ENCODE results near the gene APAF1.
"Not testable (repeated sequence)": the region's sequence is repeated elsewhere in the genome, so short reads cannot be mapped to it uniquely, and the experiment has no call there.

Gene APAF1, protein sequence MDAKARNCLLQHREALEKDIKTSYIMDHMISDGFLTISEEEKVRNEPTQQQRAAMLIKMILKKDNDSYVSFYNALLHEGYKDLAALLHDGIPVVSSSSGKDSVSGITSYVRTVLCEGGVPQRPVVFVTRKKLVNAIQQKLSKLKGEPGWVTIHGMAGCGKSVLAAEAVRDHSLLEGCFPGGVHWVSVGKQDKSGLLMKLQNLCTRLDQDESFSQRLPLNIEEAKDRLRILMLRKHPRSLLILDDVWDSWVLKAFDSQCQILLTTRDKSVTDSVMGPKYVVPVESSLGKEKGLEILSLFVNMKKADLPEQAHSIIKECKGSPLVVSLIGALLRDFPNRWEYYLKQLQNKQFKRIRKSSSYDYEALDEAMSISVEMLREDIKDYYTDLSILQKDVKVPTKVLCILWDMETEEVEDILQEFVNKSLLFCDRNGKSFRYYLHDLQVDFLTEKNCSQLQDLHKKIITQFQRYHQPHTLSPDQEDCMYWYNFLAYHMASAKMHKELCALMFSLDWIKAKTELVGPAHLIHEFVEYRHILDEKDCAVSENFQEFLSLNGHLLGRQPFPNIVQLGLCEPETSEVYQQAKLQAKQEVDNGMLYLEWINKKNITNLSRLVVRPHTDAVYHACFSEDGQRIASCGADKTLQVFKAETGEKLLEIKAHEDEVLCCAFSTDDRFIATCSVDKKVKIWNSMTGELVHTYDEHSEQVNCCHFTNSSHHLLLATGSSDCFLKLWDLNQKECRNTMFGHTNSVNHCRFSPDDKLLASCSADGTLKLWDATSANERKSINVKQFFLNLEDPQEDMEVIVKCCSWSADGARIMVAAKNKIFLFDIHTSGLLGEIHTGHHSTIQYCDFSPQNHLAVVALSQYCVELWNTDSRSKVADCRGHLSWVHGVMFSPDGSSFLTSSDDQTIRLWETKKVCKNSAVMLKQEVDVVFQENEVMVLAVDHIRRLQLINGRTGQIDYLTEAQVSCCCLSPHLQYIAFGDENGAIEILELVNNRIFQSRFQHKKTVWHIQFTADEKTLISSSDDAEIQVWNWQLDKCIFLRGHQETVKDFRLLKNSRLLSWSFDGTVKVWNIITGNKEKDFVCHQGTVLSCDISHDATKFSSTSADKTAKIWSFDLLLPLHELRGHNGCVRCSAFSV (N-terminal part only)

DNA sequence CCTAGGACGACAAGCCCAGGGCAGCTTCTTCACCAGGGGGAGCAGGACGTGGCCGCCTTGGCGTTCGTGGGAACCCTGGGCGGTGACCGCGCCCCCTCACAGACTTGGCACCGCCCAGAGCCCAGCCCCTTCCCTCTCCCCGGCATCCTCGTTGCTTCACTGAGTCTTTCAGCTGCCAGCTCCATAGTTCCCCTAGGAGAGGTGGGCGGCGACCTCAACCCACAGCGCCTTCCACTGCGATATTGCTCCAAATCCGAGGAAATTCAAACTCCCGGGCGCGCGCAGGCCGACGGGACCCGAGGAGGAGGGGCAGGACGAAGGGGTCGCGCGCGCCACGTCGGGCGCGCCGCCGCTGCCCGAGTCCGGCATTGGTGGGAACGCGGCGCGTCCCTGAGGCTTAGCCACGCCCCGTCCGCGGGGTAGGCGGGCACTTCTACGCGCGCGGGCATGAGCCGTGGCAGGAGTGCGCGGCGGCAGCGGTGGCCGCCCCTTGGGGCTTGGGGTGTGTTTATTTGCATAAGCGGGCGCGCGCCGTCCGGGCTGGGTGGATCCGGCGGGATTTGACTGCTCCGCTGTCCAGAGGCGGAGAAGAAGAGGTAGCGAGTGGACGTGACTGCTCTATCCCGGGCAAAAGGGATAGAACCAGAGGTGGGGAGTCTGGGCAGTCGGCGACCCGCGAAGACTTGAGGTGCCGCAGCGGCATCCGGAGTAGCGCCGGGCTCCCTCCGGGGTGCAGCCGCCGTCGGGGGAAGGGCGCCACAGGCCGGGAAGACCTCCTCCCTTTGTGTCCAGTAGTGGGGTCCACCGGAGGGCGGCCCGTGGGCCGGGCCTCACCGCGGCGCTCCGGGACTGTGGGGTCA lies at the start of gene APAF1, which contains the start of gene IKBIP:
Gene APAF1, plus strand, starts transcription at position 579 of the 860 bp plus-strand sequence. CDS start 3,070 bp downstream, outside the sequence.
Gene IKBIP, minus strand, starts transcription at position 77 of the 860 bp plus-strand sequence. CDS start 87 bp downstream, outside the sequence.
- DNase-seq (ENCODE audit: low spot score): peak; percentile 98

DNA sequence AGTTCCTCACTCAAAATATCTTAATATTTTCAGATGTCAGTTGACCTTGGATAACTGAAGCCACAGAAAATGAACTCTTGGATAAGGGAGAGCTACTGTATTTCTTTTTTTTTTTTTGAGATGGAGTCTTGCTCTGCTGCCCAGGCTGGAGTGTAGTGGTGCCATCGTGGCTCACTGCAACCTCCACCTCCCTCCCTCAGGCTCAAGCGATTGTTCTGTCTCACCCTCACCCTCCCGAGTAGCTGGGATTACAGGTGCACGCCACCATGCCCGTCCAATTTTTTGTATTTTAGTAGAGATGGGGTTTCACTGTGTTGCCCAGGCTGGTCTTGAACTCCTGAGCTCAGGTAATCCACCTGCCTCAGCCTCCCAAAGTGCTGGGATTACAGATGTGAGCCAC lies 47.8 kb upstream of the APAF1 start:
- DNase-seq (ENCODE audit: low spot score): not testable (repeated sequence)

DNA sequence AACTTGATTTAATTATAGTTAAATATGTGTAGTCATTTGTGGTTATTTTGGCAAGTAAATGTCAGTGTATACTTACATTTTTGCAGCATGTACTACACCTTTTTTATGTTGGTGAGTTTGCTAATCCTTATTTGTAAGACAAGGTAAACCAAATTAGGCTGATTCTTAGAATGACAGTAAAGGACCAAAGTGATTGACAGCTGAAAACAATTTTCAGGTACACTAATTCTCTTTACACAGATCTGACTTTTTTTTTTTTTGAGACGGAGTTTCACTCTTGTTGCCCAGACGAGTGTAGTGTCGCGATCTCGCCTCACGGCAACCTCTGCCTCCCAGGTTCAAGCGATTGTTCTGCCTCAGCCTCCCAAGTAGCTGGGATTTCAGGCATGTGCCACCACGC lies 43.2 kb upstream of the APAF1 start:
- DNase-seq (ENCODE audit: low spot score): no peak

DNA sequence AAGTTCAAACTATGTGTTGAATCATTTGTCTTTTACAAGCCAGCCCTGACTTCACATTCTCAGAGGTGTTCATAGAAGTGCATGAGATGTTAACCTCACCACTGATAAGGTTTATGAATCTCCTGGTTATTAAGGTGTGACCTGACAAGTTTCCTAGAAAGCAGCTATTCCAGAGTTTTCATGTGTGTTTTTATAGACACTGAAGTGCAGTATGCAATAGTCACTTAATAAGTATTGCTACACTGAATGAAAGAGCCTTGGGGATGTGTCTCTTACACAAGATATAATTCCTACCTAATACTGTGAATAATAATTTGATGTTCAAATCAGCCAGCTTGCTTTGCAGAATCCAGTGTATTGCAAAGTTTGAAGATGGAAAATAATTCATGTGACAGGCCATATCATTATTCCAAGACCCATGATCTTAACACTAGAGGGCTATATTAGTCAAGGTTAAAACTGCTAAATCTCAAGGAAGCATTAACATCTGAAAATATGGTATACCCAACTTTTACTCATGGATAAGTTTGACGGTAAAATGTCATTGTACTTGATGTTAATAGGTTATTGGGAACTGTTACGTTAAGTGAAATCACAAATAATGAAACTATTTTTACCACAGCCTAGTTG lies 38.6 kb upstream of the APAF1 start:
- DNase-seq (ENCODE audit: low spot score): no peak

DNA sequence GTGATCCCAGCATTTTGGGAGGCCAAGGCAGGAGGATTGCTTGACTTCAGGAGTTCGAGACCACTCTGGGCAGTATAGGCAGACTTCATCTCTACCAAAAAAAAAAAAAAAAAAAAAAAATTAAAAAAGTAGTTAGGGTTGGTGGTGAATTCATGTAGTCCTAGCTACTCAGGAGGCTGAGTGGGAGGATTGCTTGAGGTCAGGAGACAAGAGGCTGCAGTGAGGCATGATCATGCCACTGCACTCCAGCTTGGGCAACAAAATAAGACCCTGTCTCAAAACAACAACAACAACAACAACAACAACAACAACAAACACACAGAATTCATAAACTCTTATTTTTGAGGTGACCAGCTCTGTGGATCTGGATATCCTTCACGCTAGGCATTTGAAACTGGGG lies 34.5 kb upstream of the APAF1 start:
- DNase-seq (ENCODE audit: low spot score): no peak

DNA sequence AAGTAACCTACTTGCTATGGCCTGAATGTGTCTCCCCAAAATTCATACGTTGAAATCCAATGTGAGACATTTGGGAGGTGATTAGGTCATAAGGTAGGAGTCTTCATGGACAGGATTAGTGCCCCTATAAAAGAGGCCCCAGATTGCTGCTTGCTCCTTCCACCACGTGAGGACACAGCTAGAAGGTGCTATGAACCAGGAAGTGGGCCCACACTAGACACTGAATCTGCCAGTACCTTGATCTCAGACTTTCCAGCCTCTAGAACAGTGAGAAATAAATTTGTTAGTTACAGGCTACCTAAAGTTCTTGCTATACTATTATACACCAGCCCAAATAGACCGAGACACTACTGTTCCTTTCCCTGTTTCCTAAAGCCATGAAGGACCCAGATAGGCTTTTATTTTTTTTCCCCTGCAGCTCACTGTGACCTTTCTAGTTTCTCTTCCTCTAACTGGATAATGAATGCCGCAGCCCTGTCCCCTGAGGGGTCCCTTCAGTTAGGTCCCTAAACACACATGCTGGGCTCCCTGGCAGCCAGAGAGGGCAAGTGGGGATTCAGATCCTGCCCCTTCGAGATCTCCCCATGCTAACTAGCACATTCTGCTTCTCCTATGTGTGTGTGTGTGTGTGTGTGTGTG lies 32.3 kb upstream of the APAF1 start:
- DNase-seq (ENCODE audit: low spot score): no peak

DNA sequence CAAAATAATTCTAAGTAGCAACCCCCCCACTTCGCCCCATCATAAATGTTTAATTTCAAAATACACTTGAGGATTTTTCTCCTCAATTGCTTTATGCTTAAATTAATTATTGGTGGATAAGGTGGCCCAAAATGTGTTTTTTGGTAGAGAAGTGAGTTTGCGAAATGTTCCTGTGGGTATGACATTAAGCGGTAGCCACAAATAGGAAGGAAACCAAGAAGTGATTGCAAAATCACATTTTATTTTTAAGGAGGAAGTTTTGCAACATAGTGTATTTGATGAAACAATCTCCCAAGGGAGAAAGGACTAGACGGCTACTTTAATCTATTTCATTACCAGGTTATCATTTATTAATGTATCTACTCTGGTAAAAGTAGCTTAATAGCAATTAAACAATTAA lies 26.1 kb upstream of the APAF1 start:
- no peak for DNase-seq (ENCODE audit: low spot score)

DNA sequence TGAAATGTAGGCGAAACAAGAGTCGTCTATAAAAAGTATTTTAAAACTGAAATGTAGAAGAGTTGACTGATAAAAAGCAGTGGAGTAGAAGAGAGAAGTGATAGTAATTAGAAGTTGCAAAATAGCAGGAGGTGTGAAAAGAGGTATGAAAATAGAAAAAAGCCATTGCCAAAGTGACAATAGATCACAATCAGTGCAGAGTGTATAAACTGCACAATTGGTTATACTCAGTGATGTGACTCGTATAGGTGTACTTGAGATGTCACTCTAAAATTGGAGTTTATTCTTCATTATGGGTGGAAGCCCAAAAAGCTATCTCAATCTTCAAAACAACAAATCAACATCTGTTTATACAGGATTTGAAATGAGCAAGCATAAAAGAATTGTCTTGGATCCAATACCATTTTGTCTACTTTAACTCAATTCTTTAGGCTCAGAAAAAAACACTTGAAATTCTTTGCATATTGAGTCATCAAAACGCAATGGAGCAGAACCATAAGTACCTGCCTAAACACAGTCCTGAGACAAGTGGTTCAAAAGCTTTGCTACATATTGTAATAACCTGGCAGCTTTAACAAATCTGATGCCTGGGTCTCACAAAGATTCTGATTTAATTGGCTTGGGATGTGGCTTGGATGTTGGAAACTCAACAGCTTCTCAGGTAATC lies 9.3 kb upstream of the APAF1 start:
- peak; percentile 87 for DNase-seq (ENCODE audit: low spot score)

DNA sequence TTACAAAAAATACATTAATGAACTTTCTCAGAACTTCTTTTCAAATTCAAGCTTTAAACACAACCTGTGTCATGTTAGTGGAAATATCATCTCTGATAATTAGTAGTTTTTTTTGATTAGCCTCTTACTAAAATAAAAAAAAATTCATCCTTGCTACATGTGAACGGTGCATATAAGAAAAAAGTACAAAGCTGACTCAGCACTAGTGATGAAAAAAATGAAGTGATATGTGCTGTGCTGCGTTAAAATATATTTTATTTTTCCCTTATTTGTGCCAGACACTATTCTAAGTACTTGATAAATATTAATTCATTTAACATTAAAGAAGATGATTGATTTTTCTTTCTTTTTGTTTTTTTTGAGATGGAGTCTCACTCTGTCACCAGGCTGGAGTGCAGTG lies 8.0 kb upstream of the APAF1 start:
- DNase-seq (ENCODE audit: low spot score): no peak

DNA sequence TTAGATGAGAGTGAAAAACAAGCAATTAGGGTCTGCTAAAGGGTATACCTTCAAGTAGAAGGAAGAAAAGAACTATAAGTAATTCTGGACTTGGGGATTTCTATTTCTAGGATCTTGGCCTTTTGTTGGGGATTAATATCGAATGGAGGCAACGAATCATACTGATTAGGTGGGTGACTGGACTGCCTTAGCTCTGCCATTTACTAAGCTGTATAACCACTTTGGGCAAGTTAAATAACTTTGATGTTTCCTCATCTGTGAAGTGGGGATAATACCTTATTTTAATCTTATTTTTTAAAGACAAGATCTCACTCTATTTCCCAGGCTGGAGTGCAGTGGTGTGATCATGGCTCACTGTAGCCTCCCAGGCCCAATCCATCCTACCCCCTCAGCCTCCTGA lies 7.1 kb upstream of the APAF1 start:
- no peak for DNase-seq (ENCODE audit: low spot score)

DNA sequence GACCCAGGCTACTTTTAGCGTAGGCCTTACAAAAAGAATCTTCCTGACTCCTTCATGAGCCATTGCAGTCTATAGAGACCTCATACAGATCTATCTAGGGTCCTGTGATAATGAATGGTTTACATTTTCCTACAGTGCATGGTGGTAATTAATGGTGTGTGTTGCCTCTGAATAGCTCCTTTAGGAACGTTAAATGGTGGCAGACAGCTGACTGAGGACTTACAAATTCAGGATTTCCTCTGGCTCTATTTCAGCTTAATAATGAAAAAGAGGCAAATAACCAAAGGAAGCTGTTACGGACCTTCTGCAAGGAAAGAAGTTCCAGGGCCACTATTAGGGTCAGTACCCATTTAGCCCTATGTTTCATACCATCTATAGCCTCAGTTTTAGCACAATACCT lies 5.6 kb upstream of the APAF1 start:
- DNase-seq (ENCODE audit: low spot score): no peak

DNA sequence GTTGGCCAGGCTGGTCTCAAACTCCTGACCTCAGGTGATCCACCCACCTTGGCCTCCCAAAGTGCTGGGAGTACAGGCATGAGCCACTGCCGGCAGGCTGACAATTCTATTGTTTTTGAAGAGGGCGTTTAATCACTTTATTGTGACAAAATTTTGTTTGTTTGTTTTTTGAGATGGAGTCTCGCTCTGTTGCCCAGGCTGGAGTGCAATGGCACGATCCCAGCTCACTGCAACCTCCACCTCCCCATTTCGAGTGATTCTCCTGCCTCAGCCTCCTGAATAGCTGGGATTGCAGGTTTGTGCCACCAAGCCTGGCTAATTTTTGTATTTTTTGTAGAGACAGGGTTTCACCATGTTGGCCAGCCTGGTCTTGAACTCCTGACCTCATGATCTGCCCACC lies 2.3 kb upstream of the APAF1 start:
- DNase-seq (ENCODE audit: low spot score): not testable (repeated sequence)

DNA sequence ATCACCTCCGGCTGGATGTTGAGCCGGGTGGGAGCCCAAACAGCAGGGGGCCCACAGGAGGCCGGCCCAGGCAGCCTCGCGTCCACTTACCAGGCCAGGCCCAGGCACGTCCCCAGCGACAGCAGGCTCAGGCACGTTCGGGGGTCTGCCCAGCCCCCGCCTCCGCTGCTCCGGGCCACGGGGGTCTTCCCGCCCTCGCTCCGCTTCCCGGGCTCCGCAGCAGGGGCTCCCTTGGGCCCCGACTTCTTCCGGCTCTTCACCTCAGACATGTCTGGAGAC lies 718 bp upstream of the APAF1 start:
- no peak for DNase-seq (ENCODE audit: low spot score)

DNA sequence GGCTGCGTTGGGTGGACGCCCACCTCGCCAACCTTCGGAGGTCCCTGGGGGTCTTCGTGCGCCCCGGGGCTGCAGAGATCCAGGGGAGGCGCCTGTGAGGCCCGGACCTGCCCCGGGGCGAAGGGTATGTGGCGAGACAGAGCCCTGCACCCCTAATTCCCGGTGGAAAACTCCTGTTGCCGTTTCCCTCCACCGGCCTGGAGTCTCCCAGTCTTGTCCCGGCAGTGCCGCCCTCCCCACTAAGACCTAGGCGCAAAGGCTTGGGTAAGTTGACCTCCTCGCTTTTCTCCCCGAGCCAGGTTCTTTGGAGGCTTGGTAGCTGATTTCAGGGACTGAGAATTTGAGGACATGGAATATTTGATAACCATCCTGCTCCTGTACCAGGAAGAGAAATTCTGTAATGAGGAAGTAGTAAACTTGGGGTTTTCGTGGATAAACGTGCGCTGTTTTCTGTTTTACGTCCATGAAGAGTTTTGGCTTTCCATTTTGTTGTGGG lies 530 bp downstream of the APAF1 start:
- peak; percentile 28 for DNase-seq (ENCODE audit: low spot score)

DNA sequence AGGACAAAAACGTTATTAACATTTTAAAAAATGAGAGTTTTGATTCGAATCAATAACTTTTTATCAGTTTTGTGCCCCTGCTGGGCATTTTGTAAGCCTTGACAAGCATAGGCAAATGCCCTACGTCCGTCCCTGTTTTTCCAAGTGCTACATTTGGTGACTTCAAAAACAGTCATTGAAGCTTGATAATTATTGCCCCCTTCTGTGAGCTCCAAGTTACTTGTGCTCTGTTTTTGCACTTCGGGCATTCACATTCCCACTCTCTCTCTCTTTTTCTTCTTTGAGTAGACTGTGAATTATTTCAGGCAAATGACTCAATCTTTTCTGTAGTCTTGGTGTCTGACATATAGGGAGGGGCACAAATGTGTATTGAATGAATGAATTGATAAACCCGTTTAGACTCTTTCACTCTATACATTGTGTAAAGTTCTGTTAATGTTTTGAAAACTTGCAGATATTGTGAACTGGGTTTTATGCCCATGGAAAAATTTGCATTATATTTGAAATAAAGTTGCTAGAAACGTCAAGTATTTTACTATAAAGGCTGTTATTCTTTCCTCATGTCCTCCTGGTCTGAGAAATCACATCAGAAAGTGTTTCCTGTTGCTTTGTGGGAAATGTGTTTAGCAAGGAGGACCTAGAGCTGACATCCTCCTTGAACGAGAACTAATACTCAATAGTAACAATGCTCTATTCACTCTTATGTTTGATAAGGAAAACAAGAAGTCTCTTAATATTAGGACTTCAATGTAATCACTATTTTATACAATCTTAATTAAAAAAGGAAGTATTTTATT lies 1.4 kb downstream of the APAF1 start:
- DNase-seq (ENCODE audit: low spot score): peak; percentile 44

DNA sequence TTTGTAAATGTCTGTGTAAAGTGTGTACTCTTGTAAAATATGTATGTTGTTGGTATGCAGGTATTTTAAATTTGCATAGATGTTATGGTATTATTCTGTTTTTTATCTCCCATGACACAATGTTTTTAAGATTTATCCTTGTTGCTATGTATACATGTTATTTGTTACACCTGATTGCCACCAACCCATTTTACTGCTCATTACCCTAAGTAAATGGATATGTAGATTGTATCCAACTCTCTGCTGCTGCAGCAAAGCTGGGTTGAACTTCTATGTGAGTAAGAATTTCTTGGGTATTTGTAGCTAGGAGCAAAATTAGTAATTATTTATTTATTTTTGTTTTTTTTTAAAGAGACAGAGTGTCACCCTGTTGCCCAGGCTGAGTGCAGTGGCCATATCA lies 6.2 kb downstream of the APAF1 start:
- DNase-seq (ENCODE audit: low spot score): no peak

DNA sequence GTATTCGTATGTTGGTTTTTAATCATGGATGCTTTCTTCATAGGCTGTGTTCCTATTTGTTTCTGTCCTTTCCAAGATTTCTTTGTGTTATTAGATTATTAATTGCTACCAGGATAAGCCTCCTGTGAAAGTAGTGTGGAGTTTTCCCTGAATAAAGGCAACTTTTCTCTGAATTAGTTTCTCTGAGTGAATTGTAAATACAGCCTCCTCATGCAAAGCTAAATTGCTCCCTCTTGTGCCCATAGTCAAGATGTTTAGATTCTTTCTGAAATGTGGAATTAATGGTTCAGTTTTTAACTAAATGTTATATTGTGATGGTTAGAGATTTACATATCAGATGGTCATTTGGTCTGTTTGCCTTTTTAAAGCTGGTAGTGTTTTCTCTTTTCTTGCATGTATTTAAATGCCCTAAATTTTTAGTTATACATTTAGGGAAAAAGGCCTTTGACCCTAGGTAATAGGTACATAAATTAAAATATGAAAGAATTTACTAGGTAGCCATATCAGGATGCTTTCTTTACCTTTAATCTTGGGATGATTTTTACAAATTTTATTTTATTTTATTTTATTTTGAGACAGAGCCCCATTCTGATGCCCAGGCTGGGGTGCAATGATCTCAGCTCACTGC lies 8.9 kb downstream of the APAF1 start:
- peak; percentile 47 for DNase-seq (ENCODE audit: low spot score)

DNA sequence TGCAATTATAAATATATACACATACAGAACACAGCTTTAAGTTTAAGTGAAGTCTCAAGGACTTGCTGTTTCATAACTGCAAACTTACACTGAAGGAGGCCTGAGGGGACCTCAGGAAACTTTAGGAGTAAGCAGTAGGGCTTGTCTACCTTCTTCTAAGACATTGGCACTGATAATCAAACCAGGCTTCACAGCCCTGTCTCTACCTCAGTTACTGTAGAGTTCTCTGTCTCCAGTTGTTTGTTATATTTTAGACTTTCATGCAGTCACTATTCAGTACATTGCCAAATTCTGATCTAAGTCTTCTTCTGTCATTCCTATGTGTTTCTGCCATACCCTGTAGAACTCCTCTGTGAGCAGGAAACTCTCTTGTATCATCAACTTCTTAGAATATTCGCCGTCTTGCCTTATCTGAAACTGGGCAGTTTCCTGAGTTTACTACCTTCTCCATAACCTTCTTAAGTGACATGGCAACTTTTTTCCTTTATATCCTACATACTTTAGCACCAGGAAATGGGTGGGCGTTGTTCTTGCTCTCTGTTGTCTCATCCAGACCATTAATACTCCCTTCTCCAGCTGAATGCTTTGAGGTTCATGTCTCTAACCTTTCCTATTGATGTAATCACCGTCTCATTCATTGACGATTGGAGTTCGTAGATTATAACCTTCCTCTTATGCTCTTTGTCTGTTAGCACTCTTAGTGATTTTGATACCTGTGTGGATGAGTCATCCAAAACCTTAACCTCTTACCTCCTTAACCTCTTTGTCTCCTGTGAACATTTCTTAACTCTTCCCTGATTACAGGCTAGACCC lies 11.4 kb downstream of the APAF1 start:
- DNase-seq (ENCODE audit: low spot score): peak; percentile 5

Data from kidney tubule cell (primary cell).